Loucy (cell line): Measurements from ENCODE around the gene DGCR6L.
A peak's percentile ranks its signal among the peaks of the same experiment; 100 is the strongest.

Experiments
- H2AFZ ChIP-seq: fragments of 200-600 bp; sonication (generic); 2 replicates; pipeline ENCODE4 v1.6.0; 2016; ENCODE audit warnings: antibody characterized with exemption, mild to moderate bottlenecking, low read length, moderate library complexity
- H3F3A ChIP-seq: fragments of 200-600 bp; 2 replicates; pipeline ENCODE4 v1.6.0; 2016; ENCODE audit warnings: antibody characterized with exemption, low read depth, mild to moderate bottlenecking
- H3K27me3 ChIP-seq: fragments of 200-600 bp; sonication (generic); 2 replicates; pipeline ENCODE4 v1.6.1; 2014; ENCODE audit warnings: low read length, mild to moderate bottlenecking; ENCODE audit not compliant: insufficient read depth, poor library complexity, severe bottlenecking
- H3K36me3 ChIP-seq: fragments of 200-600 bp; sonication (generic); 2 replicates; pipeline ENCODE4 v1.6.1; 2016; ENCODE audit warnings: low read length; ENCODE audit not compliant: insufficient read depth
- H3K4me1 ChIP-seq: fragments of 200-600 bp; sonication (generic); 2 replicates; pipeline ENCODE4 v1.5.1; 2014; ENCODE audit warnings: low read length, mild to moderate bottlenecking; ENCODE audit not compliant: insufficient read depth, poor library complexity, severe bottlenecking
- H3K4me2 ChIP-seq: fragments of 200-600 bp; sonication (generic); 2 replicates; pipeline ENCODE4 v1.6.0; 2014; ENCODE audit warnings: antibody characterized with exemption, low read length, low read depth, mild to moderate bottlenecking; ENCODE audit not compliant: poor library complexity, severe bottlenecking
- H3K4me3 ChIP-seq: fragments of 200-600 bp; sonication (generic); 2 replicates; pipeline ENCODE4 v1.5.1; 2014; ENCODE audit warnings: low read length, mild to moderate bottlenecking, mixed read lengths; ENCODE audit not compliant: poor library complexity, severe bottlenecking
- H3K79me2 ChIP-seq: fragments of 200-600 bp; sonication (generic); 2 replicates; pipeline ENCODE4 v1.6.1; 2014; ENCODE audit warnings: low read length; ENCODE audit not compliant: insufficient read depth
- H3K9ac ChIP-seq: fragments of 200-600 bp; sonication (generic); 2 replicates; pipeline ENCODE4 v1.6.0; 2014; ENCODE audit warnings: mild to moderate bottlenecking, low read depth, low read length, moderate library complexity; ENCODE audit not compliant: poor library complexity, severe bottlenecking
- H3K9me2 ChIP-seq: fragments of 200-600 bp; sonication (generic); replicated peaks from 2 replicates; pipeline ENCODE4 v1.6.1; 2016; ENCODE audit warnings: low read depth, low read length, mixed read lengths
- H3K9me3 ChIP-seq: fragments of 200-600 bp; sonication (generic); 2 replicates; pipeline ENCODE4 v1.6.1; 2014; ENCODE audit warnings: mild to moderate bottlenecking, antibody characterized with exemption, low read length, low read depth; ENCODE audit not compliant: insufficient read depth
- H4K20me1 ChIP-seq: fragments of 200-600 bp; sonication (generic); 2 replicates; pipeline ENCODE4 v1.6.0; 2014; ENCODE audit warnings: antibody characterized with exemption, low read length, mild to moderate bottlenecking; ENCODE audit not compliant: insufficient read depth, poor library complexity, severe bottlenecking
- EZH2phosphoT487 ChIP-seq: fragments of 200-600 bp; IDR thresholded peaks from 2 replicates; pipeline ENCODE4 v1.6.1; 2018; ENCODE audit warnings: antibody characterized with exemption, mild to moderate bottlenecking, moderate library complexity, borderline replicate concordance
- TF ChIP-seq, protein P1 (sequence below): fragments of 200-600 bp; sonication (generic); conservative IDR thresholded peaks from 2 replicates; pipeline ENCODE4 v1.5.1; 2014; ENCODE audit warnings: mild to moderate bottlenecking, antibody characterized with exemption, low read length

Gene DGCR6L

DNA sequence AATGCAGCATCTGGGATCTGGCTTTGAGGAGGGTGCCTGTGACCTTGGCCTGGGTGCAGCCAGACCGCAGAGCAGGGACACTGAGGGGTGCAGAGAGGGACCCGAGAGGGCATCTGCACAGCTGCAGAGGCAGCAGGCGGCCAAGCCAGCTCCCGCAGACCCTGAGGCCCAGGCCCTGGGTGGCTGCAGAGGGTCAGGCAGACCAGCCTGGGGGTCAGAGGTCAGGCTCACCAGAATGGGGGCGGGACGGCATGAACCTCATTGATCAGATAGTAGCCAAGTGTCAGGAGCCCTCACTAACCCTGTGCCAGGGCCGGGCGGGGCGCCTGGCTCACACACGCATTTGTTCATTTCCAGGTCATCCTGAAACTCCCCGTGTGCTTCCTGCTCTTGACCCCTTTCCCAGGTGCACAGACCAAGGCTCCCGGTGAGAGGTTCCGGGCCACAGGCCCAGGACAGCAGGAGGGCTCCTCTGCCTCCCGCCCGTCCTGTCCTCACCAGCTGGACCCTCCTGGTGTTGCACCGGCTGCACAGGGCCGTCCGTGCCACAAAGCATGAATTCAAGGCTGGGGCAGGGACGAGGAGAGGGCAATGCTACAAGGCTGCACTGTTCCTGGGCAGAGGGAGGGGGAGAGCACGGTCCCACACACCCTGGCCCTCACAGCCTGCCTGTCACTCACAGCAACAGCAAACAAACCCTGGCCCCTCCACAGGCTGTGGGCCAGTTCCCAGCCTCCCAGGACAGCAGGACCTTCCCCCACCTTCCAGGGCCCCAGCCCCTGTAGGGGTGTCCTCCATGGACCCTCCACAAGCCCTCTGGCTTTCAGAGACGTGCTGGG lies 55.0 kb downstream of the DGCR6L start:
- no peaks in the 10 kb centered on the region for H3F3A ChIP-seq
- H3K9me2 ChIP-seq, result no peaks in the 10 kb centered on the region
- H3K9ac ChIP-seq, result no peak overlapping the region
- H3K79me2 ChIP-seq, result peaks cover 63% of the 10 kb centered on the region; the same call in 1 of the 2 replicates
- no peak overlapping the region for H2AFZ ChIP-seq
- H3K4me2 ChIP-seq, result peak overlapping the region; percentile 40
- H3K4me3 ChIP-seq, result no peak overlapping the region
- no peaks in the 10 kb centered on the region for H3K27me3 ChIP-seq
- H3K9me3 ChIP-seq, result no peaks in the 10 kb centered on the region
- no peaks in the 10 kb centered on the region for H3K36me3 ChIP-seq
- H3K4me1 ChIP-seq, result peaks cover 11% of the 10 kb centered on the region
- peaks cover 20% of the 10 kb centered on the region for H4K20me1 ChIP-seq
- no peak for TF ChIP-seq EZH2phosphoT487
- TF ChIP-seq, protein P1, sequence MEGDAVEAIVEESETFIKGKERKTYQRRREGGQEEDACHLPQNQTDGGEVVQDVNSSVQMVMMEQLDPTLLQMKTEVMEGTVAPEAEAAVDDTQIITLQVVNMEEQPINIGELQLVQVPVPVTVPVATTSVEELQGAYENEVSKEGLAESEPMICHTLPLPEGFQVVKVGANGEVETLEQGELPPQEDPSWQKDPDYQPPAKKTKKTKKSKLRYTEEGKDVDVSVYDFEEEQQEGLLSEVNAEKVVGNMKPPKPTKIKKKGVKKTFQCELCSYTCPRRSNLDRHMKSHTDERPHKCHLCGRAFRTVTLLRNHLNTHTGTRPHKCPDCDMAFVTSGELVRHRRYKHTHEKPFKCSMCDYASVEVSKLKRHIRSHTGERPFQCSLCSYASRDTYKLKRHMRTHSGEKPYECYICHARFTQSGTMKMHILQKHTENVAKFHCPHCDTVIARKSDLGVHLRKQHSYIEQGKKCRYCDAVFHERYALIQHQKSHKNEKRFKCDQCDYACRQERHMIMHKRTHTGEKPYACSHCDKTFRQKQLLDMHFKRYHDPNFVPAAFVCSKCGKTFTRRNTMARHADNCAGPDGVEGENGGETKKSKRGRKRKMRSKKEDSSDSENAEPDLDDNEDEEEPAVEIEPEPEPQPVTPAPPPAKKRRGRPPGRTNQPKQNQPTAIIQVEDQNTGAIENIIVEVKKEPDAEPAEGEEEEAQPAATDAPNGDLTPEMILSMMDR, result no peak
